HG02884 (cell line): ENCODE results near the gene SLIT1.

Source experiments
- ATAC-seq: cut with Tn5 transposase; IDR thresholded peaks from one replicate; pipeline ENCODE4 v1.9.1; 2021; ENCODE audit warnings: mild to moderate bottlenecking, moderate library complexity; ENCODE audit not compliant: unreplicated experiment

SLIT1 gene

DNA sequence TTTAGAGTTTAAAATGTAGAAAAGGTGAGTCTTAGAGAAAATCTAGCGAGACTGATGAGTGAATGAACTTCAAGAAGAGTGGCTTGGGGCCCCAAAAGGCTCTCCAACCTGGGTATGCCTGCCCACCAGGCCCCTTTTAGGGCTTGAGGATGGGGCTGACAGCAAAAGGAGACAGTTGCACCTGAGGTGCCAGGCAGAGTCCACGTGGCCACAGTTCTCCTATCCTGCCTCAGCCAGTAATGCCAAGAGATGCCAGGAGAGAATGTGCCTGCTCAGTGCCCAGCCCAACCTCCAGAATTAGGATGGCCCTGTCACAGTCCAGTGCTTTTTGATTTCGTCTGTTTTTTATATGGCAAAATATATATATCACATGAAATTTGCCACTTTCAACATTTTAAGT lies 156.5 kb downstream of the SLIT1 start:
- no peak for ATAC-seq

GRCh38 chr10:97028832-97029178 lies 157.0 kb downstream of the SLIT1 start:
- no peak for ATAC-seq

GRCh38 chr10:97028126-97028831 lies 157.5 kb downstream of the SLIT1 start:
- no peak for ATAC-seq

DNA sequence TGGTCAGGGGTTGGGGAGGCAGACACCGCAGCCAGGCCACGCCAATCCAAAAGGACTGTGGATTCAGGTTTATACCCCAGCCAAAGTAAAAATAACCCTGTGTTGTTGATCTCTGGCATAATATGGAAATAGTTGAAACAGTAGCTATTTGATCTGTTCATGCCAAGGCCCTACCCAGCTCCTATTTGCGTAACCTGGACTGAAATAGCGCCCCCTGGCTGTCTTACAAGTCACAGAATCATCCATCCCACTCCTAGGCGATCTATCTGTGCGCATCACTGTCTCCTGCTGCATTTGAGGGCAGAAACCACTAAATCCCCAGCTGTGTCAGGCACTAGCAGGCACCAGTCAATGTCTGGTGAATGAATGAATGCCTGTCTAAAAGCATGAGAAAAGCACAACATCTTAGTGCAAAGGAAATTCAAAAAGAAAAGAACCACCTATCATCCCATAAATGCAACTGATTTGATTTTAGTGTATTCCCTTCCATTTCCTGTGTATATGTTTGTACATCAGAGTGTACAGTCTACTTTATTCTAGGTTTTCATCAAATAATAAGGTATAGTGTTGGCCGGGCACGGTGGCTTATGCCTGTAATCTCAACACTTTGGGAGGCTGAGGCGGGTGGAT lies 160.0 kb downstream of the SLIT1 start:
- ATAC-seq: no peak

- no peak for ATAC-seq
These were observed 161.3 kb downstream of the SLIT1 start for GRCh38 chr10:97024168-97025073.

DNA sequence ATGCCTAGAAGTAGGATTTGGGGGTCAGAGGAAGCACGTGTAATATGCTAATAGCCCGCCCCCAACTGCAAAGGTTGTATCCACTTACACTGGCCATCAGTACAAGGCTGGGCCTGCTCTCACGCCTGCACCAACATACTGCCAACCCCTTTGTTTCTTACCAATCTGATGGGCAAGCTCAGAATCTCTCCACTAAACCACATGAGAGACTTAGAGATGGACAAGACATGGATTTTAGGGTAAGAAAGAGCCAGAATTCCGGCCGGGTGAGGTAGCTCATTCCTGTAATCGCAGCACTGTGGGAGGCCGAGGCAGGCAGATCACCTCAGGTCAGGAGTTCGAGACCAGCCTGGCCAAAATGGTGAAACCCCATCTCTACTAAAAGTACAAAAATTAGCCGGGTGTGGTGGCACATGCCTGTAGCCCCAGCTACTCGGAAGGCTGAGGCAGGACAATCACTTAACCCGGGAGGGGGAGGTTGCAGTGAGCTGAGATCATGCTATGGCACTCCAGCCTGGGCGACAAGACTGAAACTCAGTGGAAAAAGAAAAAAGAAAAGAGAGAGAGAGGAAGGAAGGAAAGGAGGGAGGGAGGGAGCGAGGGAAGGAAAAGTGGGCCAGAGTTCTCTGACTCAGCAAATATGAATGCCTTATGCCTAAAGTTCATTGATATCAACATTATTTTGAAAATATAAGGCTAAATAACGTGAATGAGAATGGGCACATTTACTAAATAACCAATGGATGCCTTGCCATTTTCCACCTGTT lies 162.2 kb downstream of the SLIT1 start:
- ATAC-seq: no peak

DNA sequence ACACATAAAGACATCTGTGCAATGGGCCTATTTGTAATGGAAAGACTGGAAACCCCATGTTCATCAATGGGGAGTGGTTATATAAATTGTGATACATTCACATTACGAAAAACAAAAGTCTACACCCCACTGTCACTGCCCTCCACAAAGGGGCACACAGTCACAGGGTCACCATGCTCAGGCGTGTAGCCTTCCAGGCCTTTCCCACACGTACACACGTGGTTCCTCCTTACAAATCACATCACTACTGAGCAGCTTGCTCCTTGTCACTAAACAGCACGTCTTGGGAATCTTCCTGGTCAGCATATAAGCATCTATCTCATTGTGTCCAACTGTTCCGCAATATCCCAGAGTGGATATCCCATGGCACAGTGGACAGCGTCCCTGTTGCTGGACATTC lies 163.1 kb downstream of the SLIT1 start:
- no peak for ATAC-seq

DNA sequence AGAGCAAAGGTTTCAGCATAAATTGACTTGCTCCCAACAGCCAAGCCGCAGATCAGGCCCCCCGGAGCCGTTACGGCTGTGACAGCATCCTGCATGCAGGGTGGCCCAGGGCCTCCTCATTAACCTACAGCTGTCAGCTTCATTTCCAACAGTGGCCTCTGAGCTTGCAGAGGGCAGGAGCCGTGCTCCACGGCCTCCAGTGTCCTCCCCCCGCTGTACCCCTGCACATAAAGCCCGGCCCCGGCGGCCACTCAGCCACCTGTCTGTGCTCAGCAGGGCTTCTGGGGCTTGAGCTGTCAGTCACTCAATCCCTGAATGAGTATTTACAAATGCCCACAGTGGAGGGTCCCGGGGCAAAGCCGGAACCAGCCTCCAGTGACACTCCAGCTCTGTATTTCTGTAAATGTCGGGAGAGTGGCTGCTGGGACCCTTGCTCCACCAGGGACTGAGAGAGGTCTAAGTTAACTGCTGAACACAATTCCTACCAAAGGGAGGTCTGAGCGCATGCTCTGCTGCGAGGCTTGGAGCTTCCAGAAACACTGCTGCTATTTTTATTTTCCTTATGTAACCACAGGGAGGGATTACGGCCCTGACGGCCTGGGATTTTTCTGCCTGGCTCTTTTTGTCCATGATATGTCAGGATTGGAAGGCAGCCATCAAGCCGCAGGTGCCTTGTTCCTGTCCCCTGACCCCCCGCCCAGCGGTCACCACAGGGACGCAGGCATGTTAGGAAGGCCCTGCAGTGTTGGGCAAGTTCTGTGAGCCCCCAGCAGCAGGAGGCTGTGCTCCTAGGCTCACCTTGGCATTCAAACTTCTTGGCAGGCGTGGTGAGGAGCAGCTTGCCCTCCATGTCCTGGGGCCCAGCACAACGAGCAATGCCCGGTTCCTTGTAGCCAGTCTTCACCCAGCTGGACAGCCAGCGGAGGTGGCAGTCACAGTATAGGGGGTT lies 165.0 kb downstream of the SLIT1 start:
- no peak for ATAC-seq

GRCh38 chr10:97019213-97019844 lies 166.4 kb downstream of the SLIT1 start:
- ATAC-seq: no peak

GRCh38 chr10:97018251-97019212 lies 167.2 kb downstream of the SLIT1 start:
- no peak for ATAC-seq

DNA sequence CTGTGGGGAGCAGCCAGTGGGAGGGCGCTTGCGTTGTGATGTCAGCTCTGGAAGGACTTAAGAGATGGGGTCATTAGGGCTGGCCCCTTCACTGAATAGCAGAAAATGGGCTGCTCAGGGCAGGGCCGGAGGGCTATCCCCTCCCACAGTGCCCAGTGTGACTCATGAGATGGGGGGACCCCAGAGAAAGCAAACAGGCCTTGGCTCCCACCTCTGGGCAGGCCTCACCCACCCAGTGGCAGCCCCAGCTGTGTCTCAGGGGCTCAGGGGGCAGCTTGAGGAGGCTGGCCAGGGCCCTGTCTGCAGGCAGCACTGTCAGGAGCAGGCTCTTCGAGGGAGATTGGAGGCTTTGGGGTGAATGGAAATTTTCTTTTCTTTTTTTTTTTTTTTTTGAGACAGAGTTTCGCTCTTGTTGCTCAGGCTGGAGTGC lies 168.3 kb downstream of the SLIT1 start:
- ATAC-seq: no peak

DNA sequence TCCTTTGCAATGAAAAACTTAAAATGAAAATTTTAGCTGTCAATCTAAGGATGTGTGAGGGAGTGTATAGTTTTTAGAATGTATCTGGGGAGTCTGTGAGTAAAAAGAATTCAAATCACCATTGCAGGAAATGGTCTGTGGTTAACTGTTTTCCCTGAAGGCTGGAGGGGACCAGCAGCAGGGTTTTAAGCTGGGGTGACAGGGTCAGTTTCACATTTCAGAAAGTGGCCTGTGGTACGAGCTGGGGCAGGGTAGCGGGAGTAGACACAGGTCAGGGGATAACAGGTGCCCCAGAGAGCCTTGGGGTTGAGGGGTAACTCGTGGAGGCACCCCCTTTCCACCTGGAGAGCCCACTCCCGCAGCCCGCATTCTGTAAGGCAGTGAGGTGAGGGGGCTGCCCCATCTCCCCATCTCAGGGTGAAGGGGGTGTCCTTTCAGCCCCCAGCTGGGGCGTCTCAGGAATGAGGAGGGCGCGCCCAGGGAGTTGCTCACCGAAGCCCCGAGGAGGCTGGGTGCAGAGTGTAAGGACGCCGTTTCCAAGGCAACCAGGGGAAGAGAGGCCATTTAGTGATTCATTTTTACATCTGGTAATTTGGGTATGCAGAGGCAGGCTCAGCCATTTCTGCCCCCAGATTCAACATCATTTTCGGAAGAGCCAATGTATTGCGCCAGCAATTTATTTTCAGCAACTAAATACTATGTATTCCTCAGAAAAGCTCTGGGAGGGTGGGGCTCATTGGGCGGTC lies 168.9 kb downstream of the SLIT1 start:
- ATAC-seq: peak; percentile 55

GRCh38 chr10:97015240-97015639 lies 170.5 kb downstream of the SLIT1 start:
- no peak for ATAC-seq

DNA sequence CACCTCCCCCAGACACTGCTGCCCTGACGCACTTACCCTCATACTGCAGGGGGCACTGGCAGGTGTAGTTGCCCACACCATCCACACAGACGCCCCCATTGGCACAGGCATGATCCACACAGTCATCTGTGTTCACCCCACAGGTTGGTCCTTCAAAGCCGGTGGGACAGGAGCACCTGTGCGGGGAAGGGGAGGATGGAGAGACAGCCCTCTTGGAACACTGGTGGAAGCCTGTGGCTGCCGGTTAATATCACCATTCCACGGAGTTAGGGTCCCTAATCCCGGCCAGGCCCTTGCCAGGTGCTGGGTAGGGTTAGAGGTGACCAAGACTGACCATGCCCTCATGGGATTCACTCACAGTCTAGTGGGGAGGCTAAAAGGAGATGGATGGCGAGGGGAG lies 171.8 kb downstream of the SLIT1 start:
- no peak for ATAC-seq

GRCh38 chr10:97013568-97013967 lies 172.2 kb downstream of the SLIT1 start:
- no peak for ATAC-seq

- no peak for ATAC-seq
These were observed 173.3 kb downstream of the SLIT1 start for GRCh38 chr10:97012470-97012869.

- ATAC-seq: no peak
These were observed 174.4 kb downstream of the SLIT1 start for GRCh38 chr10:97011397-97011796.
